Fibroblast of mammary gland (primary cell): ENCODE results near the gene RANBP1.

Experiments used
- DNase-seq: peaks from one replicate; pipeline ENCODE4 v3.0.0-alpha.2; 2010; ENCODE audit warnings: low read depth
- H3K4me3 ChIP-seq: 2 replicates; pipeline ENCODE4 v1.5.1; 2011; ENCODE audit warnings: low read depth, mild to moderate bottlenecking, low read length, moderate library complexity; ENCODE audit not compliant: control insufficient read depth
- CTCF ChIP-seq: conservative IDR thresholded peaks from 2 replicates; pipeline ENCODE4 v1.5.1; 2011; ENCODE audit warnings: low read depth, low read length, inconsistent platforms; ENCODE audit not compliant: control insufficient read depth, insufficient read depth

RANBP1 gene

GRCh38 chr22:20089226-20089976 lies 26.5 kb upstream of the RANBP1 start:
- TF ChIP-seq CTCF, result no peak
- H3K4me3 ChIP-seq, result no peak overlapping the region
- DNase-seq, result no peak

GRCh38 chr22:20089977-20090729 lies 25.8 kb upstream of the RANBP1 start:
- TF ChIP-seq CTCF, result no peak
- no peak overlapping the region for H3K4me3 ChIP-seq
- peak; percentile 66 for DNase-seq

- no peak overlapping the region for H3K4me3 ChIP-seq
- DNase-seq, result no peak
- no peak for TF ChIP-seq CTCF
These were observed 25.1 kb upstream of the RANBP1 start for GRCh38 chr22:20090730-20091240.

GRCh38 chr22:20091690-20092476 lies 24.0 kb upstream of the RANBP1 start:
- H3K4me3 ChIP-seq, result no peak overlapping the region
- DNase-seq, result no peak
- no peak for TF ChIP-seq CTCF

- no peak for TF ChIP-seq CTCF
- no peak overlapping the region for H3K4me3 ChIP-seq
- no peak for DNase-seq
These were observed 23.4 kb upstream of the RANBP1 start for GRCh38 chr22:20092477-20092854.

GRCh38 chr22:20093418-20094196 lies 22.3 kb upstream of the RANBP1 start:
- no peak for DNase-seq
- no peak overlapping the region for H3K4me3 ChIP-seq
- TF ChIP-seq CTCF, result no peak
